H9 (cell line): Measurements from ENCODE around the gene FGFR3. TPM values are rescaled to one million over a fixed set of nuclear protein-coding genes. Genes with fewer than 3 reads are reported as not detected.

Experiments used
- DNase-seq: peaks from one replicate; pipeline ENCODE4 v3.0.0-alpha.2; 2017
- H2AFZ ChIP-seq: one replicate; pipeline ENCODE4 v1.6.1; 2013; ENCODE audit warnings: mild to moderate bottlenecking, low read length, control low read depth, moderate library complexity
- H2AK5ac ChIP-seq: 2 replicates; pipeline ENCODE4 v1.6.1; 2013; ENCODE audit warnings: low read length, control low read depth, mixed read lengths; ENCODE audit not compliant: insufficient read length
- H2BK120ac ChIP-seq: one replicate; pipeline ENCODE4 v1.6.1; 2013; ENCODE audit warnings: low read depth, mild to moderate bottlenecking, low read length, control low read depth, inconsistent platforms; ENCODE audit not compliant: poor library complexity, severe bottlenecking
- H2BK12ac ChIP-seq: 2 replicates; pipeline ENCODE4 v1.6.1; 2013; ENCODE audit warnings: low read length, control low read depth, mixed read lengths, low read depth; ENCODE audit not compliant: insufficient read length
- H2BK15ac ChIP-seq: 2 replicates; pipeline ENCODE4 v1.6.1; 2013; ENCODE audit warnings: low read depth, low read length, control low read depth
- H2BK20ac ChIP-seq: one replicate; pipeline ENCODE4 v1.6.1; 2013; ENCODE audit warnings: low read depth, mild to moderate bottlenecking, low read length, control low read depth, inconsistent platforms; ENCODE audit not compliant: poor library complexity, severe bottlenecking
- H2BK5ac ChIP-seq: 2 replicates; pipeline ENCODE4 v1.6.1; 2013; ENCODE audit warnings: low read length, control low read depth, mixed read lengths; ENCODE audit not compliant: insufficient read length
- H3K14ac ChIP-seq: 2 replicates; pipeline ENCODE4 v1.6.1; 2013; ENCODE audit warnings: low read length, control low read depth; ENCODE audit not compliant: insufficient read depth
- H3K18ac ChIP-seq: 2 replicates; pipeline ENCODE4 v1.6.1; 2013; ENCODE audit warnings: low read depth, mild to moderate bottlenecking, mixed read lengths, low read length, control low read depth; ENCODE audit not compliant: insufficient read length
- H3K23ac ChIP-seq: 2 replicates; pipeline ENCODE4 v1.6.1; 2013; ENCODE audit warnings: low read length, control low read depth, mixed read lengths, low read depth; ENCODE audit not compliant: insufficient read length
- H3K23me2 ChIP-seq: 2 replicates; pipeline ENCODE4 v1.6.1; 2013; ENCODE audit warnings: low read depth, mild to moderate bottlenecking, mixed read lengths, low read length, control low read depth; ENCODE audit not compliant: insufficient read length, poor library complexity, severe bottlenecking
- H3K27ac ChIP-seq: 2 replicates; pipeline ENCODE4 v1.5.1; 2013; ENCODE audit warnings: low read length, control low read depth, mixed read lengths, low read depth; ENCODE audit not compliant: insufficient read length
- H3K27me3 ChIP-seq: 2 replicates; pipeline ENCODE4 v1.6.1; 2013; ENCODE audit warnings: low read length, control low read depth, inconsistent platforms; ENCODE audit not compliant: insufficient read depth
- H3K4ac ChIP-seq: 2 replicates; pipeline ENCODE4 v1.6.1; 2013; ENCODE audit warnings: low read depth, mild to moderate bottlenecking, control low read depth, inconsistent platforms, low read length, moderate library complexity
- H3K4me1 ChIP-seq: 2 replicates; pipeline ENCODE4 v1.6.1; 2013; ENCODE audit warnings: low read length, control low read depth, inconsistent platforms; ENCODE audit not compliant: insufficient read depth
- H3K4me2 ChIP-seq: 2 replicates; pipeline ENCODE4 v1.6.1; 2013; ENCODE audit warnings: low read length, control low read depth, mixed read lengths; ENCODE audit not compliant: insufficient read length, insufficient read depth
- H3K56ac ChIP-seq: 2 replicates; pipeline ENCODE4 v1.6.1; 2013; ENCODE audit warnings: low read depth, mild to moderate bottlenecking, mixed read lengths, low read length, control low read depth; ENCODE audit not compliant: insufficient read length
- H3K79me1 ChIP-seq: 2 replicates; pipeline ENCODE4 v1.6.1; 2013; ENCODE audit warnings: low read depth, mild to moderate bottlenecking, moderate library complexity, low read length, control low read depth, inconsistent platforms; ENCODE audit not compliant: insufficient read depth, poor library complexity, severe bottlenecking
- H3K79me2 ChIP-seq: 2 replicates; pipeline ENCODE4 v1.6.1; 2013; ENCODE audit warnings: low read length, control low read depth, inconsistent platforms; ENCODE audit not compliant: insufficient read depth
- H3K9ac ChIP-seq: 2 replicates; pipeline ENCODE4 v1.6.1; 2013; ENCODE audit warnings: low read length, control low read depth, mixed read lengths; ENCODE audit not compliant: insufficient read length; ENCODE audit errors: extremely low read depth
- H3K9me3 ChIP-seq: one replicate; pipeline ENCODE4 v1.6.1; 2013; ENCODE audit warnings: low read depth, low read length, inconsistent platforms; ENCODE audit not compliant: control insufficient read depth
- H3T11ph ChIP-seq: one replicate; pipeline ENCODE4 v1.6.1; 2013; ENCODE audit warnings: mild to moderate bottlenecking, low read length, control low read depth, inconsistent platforms
- H4K20me1 ChIP-seq: one replicate; pipeline ENCODE4 v1.6.1; 2013; ENCODE audit not compliant: control insufficient read depth, insufficient read length, insufficient read depth
- H4K5ac ChIP-seq: 2 replicates; pipeline ENCODE4 v1.6.1; 2013; ENCODE audit warnings: low read depth, mild to moderate bottlenecking, mixed read lengths, low read length, control low read depth; ENCODE audit not compliant: insufficient read length
- H4K8ac ChIP-seq: replicated peaks from 2 replicates; pipeline ENCODE4 v1.6.1; 2013; ENCODE audit warnings: low read length, control low read depth, mixed read lengths, low read depth; ENCODE audit not compliant: insufficient read length
- H4K91ac ChIP-seq: 2 replicates; pipeline ENCODE4 v1.6.1; 2013; ENCODE audit warnings: low read depth, mild to moderate bottlenecking, moderate library complexity, mixed read lengths, low read length, control low read depth; ENCODE audit not compliant: insufficient read length
- H3K27ac Mint-ChIP-seq, 3 experiments: 2 replicates in 2 of 3; 3 replicates in 1 of 3; pipeline ENCODE4 v1.8.0; 2020 to 2021; ENCODE audit warnings: mixed read lengths in 3 of 3, mild to moderate bottlenecking in 1 of 3, moderate library complexity in 1 of 3
- H3K27me3 Mint-ChIP-seq: 2 replicates; pipeline ENCODE4 v1.8.0; 2021; ENCODE audit warnings: low read depth, mild to moderate bottlenecking, moderate library complexity, mixed read lengths
- H3K36me3 Mint-ChIP-seq, 3 experiments: 2 replicates in 2 of 3; 3 replicates in 1 of 3; pipeline ENCODE4 v1.8.0; 2020 to 2021; ENCODE audit warnings: low read depth in 3 of 3, mixed read lengths in 3 of 3; ENCODE audit not compliant: insufficient read depth in 1 of 3
- H3K4me1 Mint-ChIP-seq, 2 experiments: 2 replicates each; pipeline ENCODE4 v1.8.0; 2020; ENCODE audit warnings: mixed read lengths in 2 of 2
- H3K4me3 Mint-ChIP-seq, 2 experiments: 2 replicates in 1 of 2; 3 replicates in 1 of 2; pipeline ENCODE4 v1.8.0; 2020 to 2021; ENCODE audit warnings: mild to moderate bottlenecking in 2 of 2, mixed read lengths in 2 of 2, moderate library complexity in 1 of 2
- H3K9me3 Mint-ChIP-seq, 2 experiments: 2 replicates in 1 of 2; 3 replicates in 1 of 2; pipeline ENCODE4 v1.8.0; 2020; ENCODE audit warnings: mild to moderate bottlenecking in 2 of 2, mixed read lengths in 2 of 2, moderate library complexity in 1 of 2
- CTCF ChIP-seq: fragments of 200-600 bp; sonication (generic); conservative IDR thresholded peaks from 3 replicates; pipeline ENCODE4 v1.8.0; 2021; ENCODE audit warnings: antibody characterized with exemption, mild to moderate bottlenecking
- WGBS: extraction: QIAGEN DNeasy Blood & Tissue Kit; methylation state at CpG from one replicate; pipeline ENCODE4 v1.1.7; 2013; ENCODE audit warnings: missing lambda C conversion rate, low lambda C conversion rate, mixed read lengths; ENCODE audit not compliant: insufficient read length; ENCODE audit errors: extremely low coverage; 5-methylcytosine and 5-hydroxymethylcytosine counted together
- total RNA-seq: library from RNA; stranded (reverse); gene quantifications from 2 replicates; pipeline ENCODE4 v1.2.1, GENCODE V29; 2021

FGFR3 gene
- total RNA-seq, 1 experiment from 2014 or later = 75.7 TPM

- no peaks in the 10 kb centered on the region for H3K27me3 ChIP-seq
- Mint-ChIP-seq H3K27me3 (no peaks in the 10 kb centered on the region), H3K36me3 (peaks cover 6 to 34% (median 25%) of the 10 kb centered on the region in 3 experiments; a peak in 6 of 7 replicates), H3K4me3 (no peak overlapping the region), H3K4me1 (peaks cover 0 to 11% of the 10 kb centered on the region in 2 experiments; a peak in 1 of 4 replicates), H3K27ac (no peak overlapping the region), H3K9me3 (no peaks in the 10 kb centered on the region)
- H2AFZ ChIP-seq = no peak overlapping the region
- H2BK120ac ChIP-seq = no peak overlapping the region
- no peaks in the 10 kb centered on the region for H3K79me2 ChIP-seq
- no peaks in the 10 kb centered on the region for H3K4me1 ChIP-seq
- no peak overlapping the region for H3K18ac ChIP-seq
- H3K4me2 ChIP-seq = no peak overlapping the region
- DNase-seq = no peak
- no peak overlapping the region for H3K9ac ChIP-seq
- no CpG with 5 or more reads among the region's 33 CpGs for WGBS
- no peak overlapping the region for H3T11ph ChIP-seq
- H3K27ac ChIP-seq = no peak overlapping the region
- no peak overlapping the region for H3K56ac ChIP-seq
- no peak overlapping the region for H4K5ac ChIP-seq
- H3K23ac ChIP-seq = no peak overlapping the region
- H3K9me3 ChIP-seq = no peaks in the 10 kb centered on the region
- no peak overlapping the region for H2AK5ac ChIP-seq
- H2BK20ac ChIP-seq = no peak overlapping the region
- H3K14ac ChIP-seq = no peak overlapping the region
- H4K8ac ChIP-seq = no peak overlapping the region
- H4K20me1 ChIP-seq = no peaks in the 10 kb centered on the region
- H2BK12ac ChIP-seq = no peak overlapping the region
- H3K23me2 ChIP-seq = no peaks in the 10 kb centered on the region
- H4K91ac ChIP-seq = no peak overlapping the region
- TF ChIP-seq CTCF = no peak
- H2BK5ac ChIP-seq = no peak overlapping the region
- H3K4ac ChIP-seq = no peak overlapping the region
- H2BK15ac ChIP-seq = no peak overlapping the region
- no peaks in the 10 kb centered on the region for H3K79me1 ChIP-seq
Observed at GRCh38 chr4:1746919-1747602, 46.0 kb upstream of the FGFR3 start.
